Peyer's patch (tissue), 4 donors: Measurements from ENCODE around the gene ANP32B. TPM values are rescaled to one million over a fixed set of nuclear protein-coding genes. Genes with fewer than 3 reads are reported as not detected.

Source experiments
- DNase-seq, 3 donors: peaks; one replicate each; pipeline ENCODE4 v3.0.0-alpha.2; 2017 to 2019
- H3K27ac ChIP-seq, 4 donors: fragments of 200-600 bp; sonication (generic); one replicate each; pipeline ENCODE4 v1.5.1; 2016 to 2019
- H3K27me3 ChIP-seq, 2 donors: fragments of 200-600 bp; sonication (generic); one replicate each; pipeline ENCODE4 v1.5.1; 2019
- H3K36me3 ChIP-seq, 3 donors: fragments of 200-600 bp; sonication (generic); one replicate each; pipeline ENCODE4 v1.5.1; 2016 to 2019
- H3K4me1 ChIP-seq, 4 donors: fragments of 200-600 bp; sonication (generic); one replicate each; pipeline ENCODE4 v1.5.1; 2016 to 2019
- H3K4me3 ChIP-seq, 4 donors: fragments of 200-600 bp; sonication (generic); 1 replicate in 3 of 4; 2 replicates in 1 of 4; pipeline ENCODE4 v1.5.1; 2016 to 2019; ENCODE audit warnings: mild to moderate bottlenecking in 1 of 4
- H3K9me3 ChIP-seq, 4 donors: fragments of 200-600 bp; sonication (generic); one replicate each; pipeline ENCODE4 v1.5.1; 2016 to 2019; ENCODE audit warnings: mild to moderate bottlenecking in 1 of 4
- POLR2A ChIP-seq, 2 donors: fragments of 450-650 bp; IDR thresholded peaks; one replicate each; pipeline ENCODE4 v1.5.1; 2017; ENCODE audit warnings: antibody characterized with exemption in 2 of 2, mild to moderate bottlenecking in 2 of 2, moderate library complexity in 2 of 2
- total RNA-seq, 4 donors: library from RNA; depleted of rRNA; stranded (reverse); fragments of >200 nt; gene quantifications; one replicate each; pipeline ENCODE4 v1.1.0, GENCODE V29; 2016
- TF ChIP-seq, protein P1 (sequence below), 6 experiments: fragments of 450-650 bp in 4 of 6; fragments of 200-600 bp in 2 of 6; sonication (generic) in 1 of 6; IDR thresholded peaks; one replicate each; pipeline ENCODE4 v1.5.1; 2017 to 2019; ENCODE audit warnings: antibody characterized with exemption in 6 of 6, mild to moderate bottlenecking in 3 of 6, moderate library complexity in 1 of 6

ANP32B gene
- total RNA-seq, 4 donors from 2014 or later: 25.4 to 57.8 (median 36.6) TPM

DNA sequence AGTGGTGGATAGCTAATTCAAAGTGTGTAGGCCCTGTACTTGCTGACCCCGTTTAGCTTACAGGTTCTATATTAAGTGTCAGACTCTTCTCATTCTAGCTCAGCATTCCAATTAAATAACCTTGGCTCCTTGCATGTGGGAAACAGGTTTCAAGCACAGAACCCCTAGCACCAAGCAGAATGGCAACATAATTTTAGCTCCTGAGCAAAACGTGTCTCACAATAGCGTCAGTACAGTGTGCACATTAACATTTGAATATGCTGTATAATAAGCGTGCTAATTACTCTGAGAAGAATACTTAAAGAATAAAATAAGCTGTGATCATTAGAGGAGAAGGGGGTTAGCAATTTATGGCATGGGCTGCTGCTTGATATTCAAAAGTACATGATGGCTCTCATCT, 21.0 kb upstream of the ANP32B start:
- Histone ChIP-seq H3K4me1 (no peaks in the 10 kb centered on the region), H3K9me3 (no peaks in the 10 kb centered on the region), H3K36me3 (no peaks in the 10 kb centered on the region), H3K27ac (no peak overlapping the region), H3K27me3 (no peaks in the 10 kb centered on the region), H3K4me3 (no peak overlapping the region)
- no peak for DNase-seq
- no peak for TF ChIP-seq POLR2A (IDR thresholded peaks at IDR 0.05)
- TF ChIP-seq, protein P1, sequence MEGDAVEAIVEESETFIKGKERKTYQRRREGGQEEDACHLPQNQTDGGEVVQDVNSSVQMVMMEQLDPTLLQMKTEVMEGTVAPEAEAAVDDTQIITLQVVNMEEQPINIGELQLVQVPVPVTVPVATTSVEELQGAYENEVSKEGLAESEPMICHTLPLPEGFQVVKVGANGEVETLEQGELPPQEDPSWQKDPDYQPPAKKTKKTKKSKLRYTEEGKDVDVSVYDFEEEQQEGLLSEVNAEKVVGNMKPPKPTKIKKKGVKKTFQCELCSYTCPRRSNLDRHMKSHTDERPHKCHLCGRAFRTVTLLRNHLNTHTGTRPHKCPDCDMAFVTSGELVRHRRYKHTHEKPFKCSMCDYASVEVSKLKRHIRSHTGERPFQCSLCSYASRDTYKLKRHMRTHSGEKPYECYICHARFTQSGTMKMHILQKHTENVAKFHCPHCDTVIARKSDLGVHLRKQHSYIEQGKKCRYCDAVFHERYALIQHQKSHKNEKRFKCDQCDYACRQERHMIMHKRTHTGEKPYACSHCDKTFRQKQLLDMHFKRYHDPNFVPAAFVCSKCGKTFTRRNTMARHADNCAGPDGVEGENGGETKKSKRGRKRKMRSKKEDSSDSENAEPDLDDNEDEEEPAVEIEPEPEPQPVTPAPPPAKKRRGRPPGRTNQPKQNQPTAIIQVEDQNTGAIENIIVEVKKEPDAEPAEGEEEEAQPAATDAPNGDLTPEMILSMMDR (IDR thresholded peaks at IDR 0.05): no peak

DNA sequence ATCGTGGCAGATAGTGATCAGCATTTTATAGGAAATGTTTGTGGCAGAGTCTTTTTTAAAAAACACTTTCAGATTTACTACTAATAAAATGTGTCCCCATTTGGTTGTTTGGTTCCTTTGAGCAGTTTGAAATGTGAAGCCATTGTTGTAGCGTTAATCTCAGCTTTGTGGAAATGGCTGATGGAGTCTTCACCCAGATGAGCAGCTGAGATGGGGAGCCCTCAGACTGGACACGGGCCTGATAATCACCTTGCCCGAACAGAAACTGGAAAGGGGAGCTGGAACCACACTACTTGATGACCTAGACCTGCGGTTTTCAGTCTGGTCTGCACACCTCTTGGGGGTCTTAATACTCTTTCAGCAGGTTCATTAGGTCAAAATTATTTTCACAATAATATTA, 20.6 kb upstream of the ANP32B start:
- H3K4me1 ChIP-seq: no peaks in the 10 kb centered on the region
- H3K9me3 ChIP-seq: no peaks in the 10 kb centered on the region
- no peak for DNase-seq
- no peaks in the 10 kb centered on the region for H3K36me3 ChIP-seq
- TF ChIP-seq, protein P1 (IDR thresholded peaks at IDR 0.05): no peak
- no peak for TF ChIP-seq POLR2A (IDR thresholded peaks at IDR 0.05)
- no peaks in the 10 kb centered on the region for H3K27me3 ChIP-seq
- H3K27ac ChIP-seq: no peak overlapping the region
- H3K4me3 ChIP-seq: no peak overlapping the region

DNA sequence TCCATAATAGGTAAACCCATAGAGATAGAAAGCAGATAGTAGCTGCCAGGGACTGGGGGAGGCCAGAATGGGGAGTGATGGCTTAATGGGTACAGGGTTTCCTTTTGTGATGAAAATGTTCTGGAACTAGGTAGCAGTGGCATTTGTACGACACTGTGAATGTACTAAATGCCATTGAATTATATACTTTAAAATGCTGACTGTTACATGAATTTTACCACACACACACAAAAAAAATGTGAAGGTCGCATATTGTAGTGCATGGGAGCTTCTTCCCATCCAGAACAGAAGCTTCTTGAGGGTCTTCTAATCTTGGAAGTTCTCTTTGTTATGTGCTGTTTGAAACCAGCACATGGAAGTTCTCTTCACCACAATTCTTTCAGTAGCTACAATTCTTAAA, 19.9 kb upstream of the ANP32B start:
- Histone ChIP-seq H3K9me3 (no peaks in the 10 kb centered on the region), H3K27me3 (no peaks in the 10 kb centered on the region), H3K4me3 (no peak overlapping the region), H3K27ac (no peak overlapping the region), H3K36me3 (no peaks in the 10 kb centered on the region), H3K4me1 (no peaks in the 10 kb centered on the region)
- TF ChIP-seq, protein P1 (IDR thresholded peaks at IDR 0.05): no peak
- TF ChIP-seq POLR2A (IDR thresholded peaks at IDR 0.05): no peak
- DNase-seq: no peak

DNA sequence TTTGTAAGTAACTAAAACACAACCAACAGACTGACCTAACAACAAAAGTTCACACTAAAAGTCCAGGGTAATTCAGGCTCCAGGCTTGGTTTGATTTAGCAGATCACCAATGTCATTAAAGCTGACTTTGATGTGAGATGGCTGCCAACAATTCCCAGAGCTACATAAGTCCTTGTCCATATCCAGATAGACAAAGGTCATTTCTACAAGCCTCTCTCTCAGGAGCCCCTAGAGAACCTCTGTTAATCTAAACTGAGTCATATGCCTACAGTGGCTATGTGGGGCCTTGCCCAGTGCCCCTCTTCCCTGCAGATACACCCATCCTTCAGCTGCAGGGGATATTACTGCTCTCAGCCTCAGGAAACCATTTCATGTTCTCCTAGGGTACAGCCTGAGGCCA, 18.2 kb upstream of the ANP32B start:
- TF ChIP-seq, protein P1 (IDR thresholded peaks at IDR 0.05): no peak
- Histone ChIP-seq H3K27me3 (no peaks in the 10 kb centered on the region), H3K4me1 (no peaks in the 10 kb centered on the region), H3K9me3 (no peaks in the 10 kb centered on the region), H3K27ac (no peak overlapping the region), H3K36me3 (no peaks in the 10 kb centered on the region), H3K4me3 (no peak overlapping the region)
- no peak for DNase-seq

DNA sequence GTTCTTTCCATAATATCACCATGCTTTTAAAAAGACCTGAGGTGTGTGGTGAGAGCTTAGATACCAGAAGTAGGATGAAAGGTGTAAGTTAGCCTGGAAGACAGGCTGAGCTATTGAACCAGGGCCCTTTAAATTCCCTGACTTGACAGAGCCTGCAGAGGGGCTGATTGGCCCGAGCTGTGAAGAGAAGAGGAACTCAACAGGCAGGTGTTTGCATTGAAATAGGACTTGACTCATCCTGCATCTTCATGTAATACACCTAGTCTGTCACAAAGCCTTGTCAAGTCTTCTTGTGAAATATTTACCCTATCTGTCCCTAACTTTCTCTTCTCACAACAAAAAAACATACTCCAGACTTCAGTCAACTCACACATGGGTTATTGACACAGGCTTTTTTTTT, 16.6 kb upstream of the ANP32B start:
- Histone ChIP-seq H3K9me3 (no peaks in the 10 kb centered on the region), H3K27me3 (no peaks in the 10 kb centered on the region), H3K36me3 (no peaks in the 10 kb centered on the region), H3K4me3 (no peak overlapping the region), H3K27ac (no peak overlapping the region), H3K4me1 (no peaks in the 10 kb centered on the region)
- no peak for DNase-seq
- TF ChIP-seq POLR2A (IDR thresholded peaks at IDR 0.05): no peak
- TF ChIP-seq, protein P1 (IDR thresholded peaks at IDR 0.05): no peak

DNA sequence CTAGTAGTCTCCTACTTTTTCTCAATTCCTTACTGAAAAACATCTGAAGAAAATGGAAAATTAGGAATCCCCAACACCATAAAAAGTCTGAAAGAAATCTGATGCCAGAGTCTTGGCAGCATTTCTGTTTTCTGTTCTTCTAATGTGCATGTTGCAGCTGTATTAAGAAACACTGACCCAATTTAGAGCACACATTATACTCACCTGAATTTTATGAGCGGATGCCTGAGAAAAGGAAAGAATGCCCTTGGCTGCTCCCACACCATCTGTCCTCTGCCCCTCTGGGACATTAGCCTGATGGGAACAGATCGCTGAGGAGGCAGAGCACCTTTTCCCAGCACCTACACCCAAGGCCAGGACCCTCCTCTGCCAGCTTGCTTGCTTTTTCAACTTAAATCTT, 14.1 kb upstream of the ANP32B start:
- H3K36me3 ChIP-seq: no peaks in the 10 kb centered on the region
- DNase-seq: no peak
- H3K4me3 ChIP-seq: no peak overlapping the region
- H3K9me3 ChIP-seq: no peaks in the 10 kb centered on the region
- no peak for TF ChIP-seq POLR2A (IDR thresholded peaks at IDR 0.05)
- TF ChIP-seq, protein P1 (IDR thresholded peaks at IDR 0.05): no peak
- H3K4me1 ChIP-seq: no peaks in the 10 kb centered on the region
- no peak overlapping the region for H3K27ac ChIP-seq
- H3K27me3 ChIP-seq: no peaks in the 10 kb centered on the region
